NCI-H2081 (cell line): Measurements from ENCODE around the gene MARCHF3.
A peak's percentile ranks its signal among the peaks of the same experiment; 100 is the strongest.
"Not testable (repeated sequence)": the region's sequence is repeated elsewhere in the genome, so short reads cannot be mapped to it uniquely, and the experiment has no call there.

Experiments used
- DNase-seq, 2 experiments: peaks; one replicate each; lab custom pipeline; 2025; lab: John Stamatoyannopoulos, UW

The MARCHF3 gene

DNA sequence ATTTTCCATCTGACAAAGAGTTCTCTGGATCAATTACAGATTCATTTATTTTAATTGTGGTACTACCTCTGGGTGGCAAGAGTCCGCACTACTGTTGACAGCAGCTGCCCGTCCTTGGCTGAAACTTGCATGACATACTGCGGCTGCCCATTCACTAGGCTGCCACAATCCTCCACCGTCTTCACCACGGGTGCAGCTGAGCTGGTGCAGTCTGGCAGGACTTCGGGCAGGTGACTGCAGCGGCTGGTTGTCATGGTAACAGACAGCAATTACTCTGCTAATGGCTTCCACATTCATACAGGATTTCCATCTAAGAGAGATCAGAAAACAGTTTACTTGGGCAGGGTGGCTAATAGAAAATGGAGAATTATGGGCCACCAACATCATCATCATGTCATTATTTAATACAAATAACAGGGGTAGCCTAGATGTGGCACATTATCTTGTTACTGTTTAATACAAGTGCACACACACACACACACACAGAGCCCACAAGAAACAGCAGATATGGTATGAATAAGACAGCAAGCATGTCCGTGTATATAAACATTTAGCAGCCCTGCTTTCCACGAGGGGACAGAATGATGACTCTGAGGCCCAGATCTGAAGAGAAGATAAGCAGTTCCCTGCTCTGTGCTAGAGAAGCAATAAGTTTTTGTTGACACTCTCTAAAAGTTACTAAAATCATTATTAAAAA lies 112.3 kb downstream of the MARCHF3 start:
- peak; percentile 77 to 91 for DNase-seq

DNA sequence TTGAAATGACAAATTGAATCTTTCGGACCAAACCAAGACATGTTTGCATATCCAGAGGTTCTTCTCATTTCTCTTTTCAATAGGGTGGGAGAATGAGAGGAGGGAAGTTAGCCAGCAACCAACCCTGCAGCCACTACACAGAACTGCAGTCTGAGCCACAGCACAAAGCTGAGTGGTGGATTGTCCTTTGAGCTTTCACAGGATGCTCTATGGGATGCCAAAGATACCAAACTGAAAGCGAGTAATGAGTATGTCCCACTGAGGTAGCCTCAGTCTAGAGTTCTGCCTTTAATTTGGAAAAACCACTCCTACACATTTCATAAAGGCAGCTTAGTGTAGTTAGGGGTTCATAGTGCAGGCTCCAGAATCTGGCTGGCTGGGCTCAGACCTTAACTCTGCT lies 114.9 kb downstream of the MARCHF3 start:
- DNase-seq = no peak

DNA sequence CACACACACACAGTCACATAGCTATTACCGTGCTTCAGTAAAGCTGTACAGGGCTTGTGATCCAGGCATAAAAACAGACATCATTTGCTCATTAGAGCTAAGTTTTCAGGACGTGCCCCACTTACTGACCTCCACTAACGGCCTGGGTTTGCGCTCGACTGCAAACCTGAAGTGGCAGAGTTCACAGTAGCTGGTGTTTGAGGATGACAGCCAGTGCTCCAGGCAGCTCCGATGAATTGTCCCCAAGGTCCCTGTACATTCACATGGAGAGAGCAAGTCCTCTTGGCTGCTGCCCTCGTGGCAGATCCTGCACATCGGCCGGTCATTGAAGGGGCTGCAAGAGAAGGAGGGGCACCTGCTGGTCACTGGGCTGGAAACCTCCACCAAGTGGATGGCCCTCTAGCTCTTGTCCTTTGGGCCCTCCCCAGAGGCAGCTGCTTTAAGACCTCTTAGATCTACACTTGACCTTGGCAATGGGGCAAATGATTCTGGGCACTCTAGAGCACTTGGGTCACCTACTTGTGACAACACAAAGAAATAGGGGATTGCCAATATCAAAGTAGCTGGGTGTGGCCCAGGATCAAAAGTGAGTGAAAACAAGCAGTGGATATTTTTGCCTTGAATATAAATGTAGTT lies 115.4 kb downstream of the MARCHF3 start:
- DNase-seq = no peak

DNA sequence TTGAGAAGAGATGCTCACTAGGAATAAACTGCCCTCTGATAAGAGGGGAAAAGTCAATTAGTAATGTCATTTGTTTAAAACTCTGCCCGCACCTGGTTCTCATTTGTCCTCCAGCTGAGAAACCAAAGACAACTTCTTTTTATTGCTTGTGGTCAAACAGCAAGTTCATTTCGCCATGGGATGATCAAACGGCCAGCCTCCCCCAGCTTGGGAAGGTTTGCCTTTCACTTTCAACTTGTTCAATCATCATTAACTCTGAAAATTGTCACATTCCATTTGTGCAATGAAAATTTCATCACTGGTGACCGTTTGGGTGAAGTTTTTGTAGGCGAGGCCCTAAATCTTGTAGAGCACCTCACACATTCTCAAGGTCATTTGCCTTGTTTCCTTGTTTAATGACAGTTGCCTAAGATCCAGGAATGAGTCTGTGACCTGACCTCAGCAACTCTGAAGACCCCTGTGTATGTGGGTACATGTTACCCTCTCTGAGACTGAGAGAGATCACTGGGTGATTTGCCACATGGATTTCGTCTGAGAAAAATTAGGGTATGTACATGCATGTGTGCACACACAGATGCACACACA lies 117.7 kb downstream of the MARCHF3 start:
- no peak for DNase-seq

DNA sequence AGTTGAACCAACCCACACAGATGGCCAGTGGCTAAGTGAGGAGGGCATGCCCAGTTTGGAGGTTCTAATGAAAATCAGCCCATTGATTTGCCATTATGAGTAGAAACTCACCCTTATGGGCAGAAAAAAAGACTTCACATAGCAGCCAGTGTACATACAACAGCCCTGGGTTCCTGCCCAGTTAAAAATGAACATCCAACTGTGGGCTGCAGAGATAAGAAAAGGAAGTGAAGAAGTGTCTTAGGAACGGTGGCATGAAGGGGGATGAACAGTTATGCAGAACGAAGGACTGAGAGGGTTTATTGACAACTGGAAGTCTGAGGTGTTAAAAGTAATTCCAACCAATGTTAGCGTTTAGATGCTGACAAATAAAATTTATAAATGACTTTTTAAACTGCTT lies 118.4 kb downstream of the MARCHF3 start:
- no peak for DNase-seq

DNA sequence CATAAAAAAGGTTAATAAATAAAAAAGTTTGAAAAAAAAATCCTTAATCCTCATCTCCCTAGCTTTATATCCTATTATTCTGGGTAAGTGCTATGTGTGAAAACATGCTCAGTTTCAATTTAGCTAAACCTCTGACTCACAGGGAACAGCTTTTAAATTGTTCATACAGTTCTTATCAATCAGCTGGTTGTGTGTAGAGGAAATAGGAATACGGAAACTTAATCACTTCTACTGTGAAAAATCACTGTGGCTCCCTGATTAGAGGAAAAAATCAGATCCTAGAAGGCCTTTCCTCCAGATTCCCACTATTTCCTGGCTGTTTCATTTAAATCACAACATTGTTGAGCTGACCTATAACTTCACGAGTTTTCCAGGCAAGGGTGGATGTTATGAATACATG lies 120.5 kb downstream of the MARCHF3 start:
- no peak for DNase-seq

DNA sequence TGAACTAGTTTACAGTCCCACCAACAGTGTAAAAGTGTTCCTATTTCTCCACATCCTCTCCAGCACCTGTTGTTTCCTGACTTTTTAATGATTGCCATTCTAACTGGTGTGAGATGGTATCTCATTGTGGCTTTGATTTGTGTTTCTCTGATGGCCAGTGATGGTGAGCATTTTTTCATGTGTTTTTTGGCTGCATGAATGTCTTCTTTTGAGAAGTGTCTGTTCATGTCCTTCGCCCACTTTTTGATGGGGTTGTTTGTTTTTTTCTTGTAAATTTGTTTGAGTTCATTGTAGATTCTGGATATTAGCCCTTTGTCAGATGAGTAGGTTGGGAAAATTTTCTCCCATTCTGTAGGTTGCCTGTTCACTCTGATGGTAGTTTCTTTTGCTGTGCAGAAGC lies 126.0 kb downstream of the MARCHF3 start:
- not testable (repeated sequence) for DNase-seq

DNA sequence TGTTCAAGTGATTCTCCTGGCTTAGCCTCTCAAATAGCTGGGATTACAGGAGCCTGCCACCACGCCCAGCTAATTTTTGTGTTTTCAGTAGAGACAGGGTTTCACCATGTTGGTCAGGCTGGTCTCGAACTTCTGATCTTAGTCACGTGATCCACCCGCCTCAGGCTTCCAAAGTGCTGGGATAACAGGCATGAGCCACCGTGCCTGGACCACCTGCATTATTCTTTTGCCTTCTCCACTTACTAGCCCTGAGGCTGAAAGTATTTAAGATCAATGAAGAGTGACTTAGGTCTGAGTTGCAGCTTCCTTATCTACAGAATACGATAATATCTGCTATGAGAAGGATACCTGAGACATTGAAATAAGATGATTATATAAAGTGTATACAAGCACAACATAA lies 129.6 kb downstream of the MARCHF3 start:
- DNase-seq = no peak

DNA sequence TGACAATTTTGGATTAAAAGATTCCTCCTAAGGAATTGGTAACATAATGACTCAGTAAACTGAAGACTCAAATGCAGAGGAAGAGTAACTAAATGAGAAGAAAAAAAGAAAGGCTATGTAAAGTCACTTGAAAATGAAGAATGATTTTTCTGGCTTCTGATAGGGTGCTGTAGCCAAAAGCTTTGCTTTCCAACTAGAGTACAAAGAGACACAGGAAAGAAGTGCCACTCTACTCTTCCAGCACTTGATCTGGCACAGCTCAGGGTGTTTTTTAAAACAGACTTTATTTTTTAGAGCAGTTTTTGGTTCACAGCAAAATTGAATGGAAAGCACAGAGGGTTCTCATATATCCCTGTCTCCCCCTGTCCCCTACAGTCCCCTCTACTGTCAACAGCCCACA lies 130.9 kb downstream of the MARCHF3 start:
- no peak for DNase-seq

DNA sequence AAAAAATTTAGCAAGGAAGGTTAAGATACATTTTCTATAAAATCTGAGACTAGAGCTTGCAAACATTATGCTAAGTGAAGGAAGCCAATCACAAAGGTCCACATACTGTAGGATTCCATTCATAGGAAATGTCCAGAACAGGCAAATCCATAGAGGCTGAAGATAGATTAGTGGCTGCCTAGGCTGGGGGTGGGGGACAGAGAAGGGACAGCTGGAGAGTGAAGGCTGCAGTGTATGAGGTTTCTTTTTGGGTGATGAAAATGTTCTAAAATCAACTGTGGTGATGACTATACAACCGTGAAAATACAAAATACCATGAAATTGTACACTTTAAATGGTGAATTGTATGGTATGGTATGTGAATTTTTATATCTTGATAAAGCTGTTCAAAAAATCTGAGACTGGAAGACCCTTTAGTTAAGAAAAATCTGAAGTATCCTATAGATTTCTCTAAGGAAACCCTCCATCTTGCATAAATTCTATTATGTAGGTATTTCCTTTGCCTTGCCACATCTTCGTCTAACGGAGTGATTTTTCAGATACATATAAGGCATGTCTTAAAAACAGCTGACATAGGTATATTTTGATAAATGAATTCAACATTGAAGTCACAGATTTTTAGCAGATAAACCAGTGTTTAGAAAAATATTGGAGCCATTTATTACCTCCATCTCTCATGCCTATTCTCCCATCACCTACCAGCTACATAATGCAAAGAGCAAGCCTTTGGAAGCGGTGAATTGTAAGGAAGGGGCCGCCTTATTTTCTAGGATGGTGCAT lies 132.3 kb downstream of the MARCHF3 start:
- no peak for DNase-seq

DNA sequence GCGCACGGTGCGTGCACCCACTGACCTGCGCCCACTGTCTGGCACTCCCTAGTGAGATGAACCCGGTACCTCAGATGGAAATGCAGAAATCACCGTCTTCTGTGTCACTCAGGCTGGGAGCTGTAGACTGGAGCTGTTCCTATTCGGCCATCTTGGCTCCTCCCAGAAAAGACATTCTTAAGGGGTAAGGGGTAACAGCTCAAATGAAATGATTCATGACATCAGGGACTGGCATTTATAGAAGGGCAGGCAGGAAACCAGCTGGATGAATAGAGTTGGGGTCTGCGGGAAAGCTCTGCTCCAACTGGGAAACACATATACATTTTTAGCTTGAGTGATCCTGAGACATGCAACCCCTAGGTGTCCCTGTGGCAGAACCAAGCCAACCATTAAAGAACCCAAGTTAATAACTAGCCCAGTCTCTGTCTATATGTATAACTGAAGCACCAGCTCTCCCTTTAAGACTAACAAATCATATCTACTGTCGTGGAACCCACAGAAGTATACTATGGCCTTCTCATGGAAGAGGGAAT lies 134.1 kb downstream of the MARCHF3 start:
- no peak for DNase-seq

DNA sequence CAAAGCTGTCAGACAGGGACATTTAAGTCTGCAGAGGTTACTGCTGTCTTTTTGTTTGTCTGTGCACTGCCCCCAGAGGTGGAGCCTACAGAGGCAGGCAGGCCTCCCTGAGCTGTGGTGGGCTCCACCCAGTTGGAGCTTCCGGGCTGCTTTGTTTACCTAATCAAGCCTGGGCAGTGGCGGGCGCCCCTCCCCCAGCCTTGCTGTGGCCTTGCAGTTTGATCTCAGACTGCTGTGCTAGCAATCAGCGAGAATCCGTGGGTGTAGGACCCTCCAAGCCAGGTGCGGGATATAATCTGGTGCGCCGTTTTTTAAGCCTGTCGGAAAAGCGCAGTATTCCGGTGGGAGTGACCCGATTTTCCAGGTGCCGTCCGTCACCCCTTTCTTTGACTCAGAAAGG lies 134.6 kb downstream of the MARCHF3 start:
- DNase-seq = not testable (repeated sequence)

DNA sequence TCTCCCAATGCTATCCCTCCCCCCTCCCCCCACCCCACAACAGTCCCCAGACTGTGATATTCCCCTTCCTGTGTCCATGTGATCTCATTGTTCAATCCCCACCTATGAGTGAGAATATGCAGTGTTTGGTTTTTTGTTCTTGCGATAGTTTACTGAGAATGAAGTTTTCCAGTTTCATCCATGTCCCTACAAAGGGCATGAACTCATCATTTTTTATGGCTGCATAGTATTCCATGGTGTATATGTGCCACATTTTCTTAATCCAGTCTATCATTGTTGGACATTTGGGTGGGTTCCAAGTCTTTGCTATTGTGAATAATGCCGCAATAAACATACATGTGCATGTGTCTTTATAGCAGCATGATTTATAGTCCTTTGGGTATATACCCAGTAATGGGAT lies 139.9 kb downstream of the MARCHF3 start:
- DNase-seq = not testable (repeated sequence)

DNA sequence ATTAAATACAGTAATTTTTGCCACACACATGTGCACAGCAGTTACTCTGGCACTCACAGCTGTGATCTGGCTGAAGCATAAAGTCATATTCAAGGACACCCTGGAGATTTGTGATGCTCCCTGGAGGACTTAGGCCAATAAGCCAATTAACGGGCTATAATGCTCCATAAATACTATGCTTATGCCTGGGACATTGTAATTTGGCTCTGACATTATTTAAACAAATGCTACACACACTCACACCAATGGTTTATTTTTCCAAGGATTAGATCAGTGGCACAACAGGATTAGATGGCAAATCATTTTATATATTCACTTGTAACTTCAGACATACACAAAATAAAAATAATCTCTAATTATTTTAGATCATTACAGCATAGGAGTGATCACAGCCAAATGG lies 142.2 kb downstream of the MARCHF3 start:
- DNase-seq = peak; percentile 23 to 74

DNA sequence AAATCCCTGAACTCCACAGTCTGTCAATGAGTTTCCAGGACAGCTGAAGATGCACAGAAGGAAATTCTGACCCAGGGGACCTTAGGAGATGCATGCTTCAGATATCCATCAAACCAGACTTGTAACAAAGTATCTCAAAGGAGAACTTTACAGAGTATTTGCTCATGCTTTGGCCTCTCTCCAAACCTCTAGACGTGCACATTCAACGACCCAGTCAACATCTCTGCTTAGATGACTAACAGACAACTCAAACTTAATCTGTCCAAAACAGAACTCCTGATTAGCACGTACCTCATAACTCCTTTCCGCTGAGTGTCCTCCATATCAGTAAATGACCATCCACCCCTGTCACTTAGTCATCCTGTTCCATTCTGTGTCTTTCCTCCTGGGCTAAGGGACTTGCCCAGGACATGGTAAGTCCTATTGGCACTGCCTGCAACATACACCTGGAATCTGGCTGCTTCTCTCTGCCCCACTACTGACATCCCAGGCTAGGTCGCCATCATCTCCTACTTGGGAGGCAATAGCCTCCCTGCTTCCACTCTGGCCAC lies 146.0 kb downstream of the MARCHF3 start:
- DNase-seq = no peak

DNA sequence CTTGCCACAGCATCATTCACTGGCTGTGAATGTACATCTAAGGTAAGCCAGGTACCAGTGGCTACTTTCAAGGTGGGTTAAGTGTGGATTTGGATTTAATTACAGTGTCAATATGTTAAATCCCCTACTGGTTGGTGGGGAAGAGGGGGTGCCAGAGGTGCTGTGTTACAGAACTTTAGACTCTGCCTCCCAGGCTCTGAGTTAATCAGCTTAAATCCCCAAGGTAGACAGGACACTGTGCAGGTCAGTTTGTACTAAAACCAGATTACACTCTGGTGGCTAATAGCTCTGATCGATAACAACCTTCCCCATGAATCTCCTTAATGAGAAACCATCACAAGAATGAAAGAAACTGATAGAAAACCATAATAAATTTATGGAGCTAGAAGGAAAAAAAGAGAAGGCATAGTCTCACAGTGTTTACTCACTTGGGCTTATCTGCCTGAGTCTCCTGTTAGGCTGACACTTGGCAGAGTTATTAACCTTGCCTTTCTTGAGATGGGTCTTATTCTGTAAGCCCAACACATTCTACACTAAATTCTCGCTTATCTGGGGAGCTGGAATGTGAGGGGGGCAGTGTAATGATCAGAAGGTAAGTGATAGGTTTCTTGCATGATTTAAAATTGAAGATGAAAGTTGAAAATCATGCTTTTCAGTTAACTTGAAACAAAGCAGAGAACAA lies 146.7 kb downstream of the MARCHF3 start:
- DNase-seq = no peak

DNA sequence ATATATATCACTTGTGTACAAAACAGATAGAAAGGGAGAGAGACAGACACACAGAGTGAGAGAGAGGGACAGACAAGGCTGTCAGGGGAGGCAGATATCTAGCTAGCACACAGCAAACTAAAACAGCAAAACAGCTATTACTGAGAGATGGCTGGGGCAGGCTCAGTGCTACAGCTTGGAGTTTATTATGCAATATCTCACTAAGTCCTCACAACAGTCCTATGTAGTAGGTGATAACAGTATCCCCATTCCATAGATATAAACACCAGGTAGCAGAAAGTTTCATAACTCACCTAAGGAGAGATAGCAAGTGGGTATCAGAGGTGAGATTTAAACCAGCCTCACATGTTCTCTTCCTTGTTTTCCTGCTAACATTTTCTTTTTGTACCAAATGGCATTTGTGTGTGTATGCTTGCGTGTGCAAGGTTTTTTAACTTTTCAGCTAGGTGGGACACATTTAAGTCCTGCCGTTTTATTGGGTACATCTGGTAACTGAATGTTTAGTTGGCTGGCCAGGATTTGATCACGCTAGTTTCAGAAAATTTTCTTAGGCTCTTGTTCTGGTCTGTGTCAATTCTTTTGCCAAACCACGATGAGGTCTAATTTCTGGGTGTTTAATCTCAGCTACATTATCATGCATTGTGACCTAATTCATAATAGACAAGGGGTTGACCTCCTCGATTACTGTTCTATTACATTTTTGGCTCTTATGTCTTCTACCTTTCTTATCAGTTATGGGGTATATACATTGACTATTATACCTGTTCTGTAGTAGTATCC lies 148.3 kb downstream of the MARCHF3 start:
- no peak for DNase-seq

DNA sequence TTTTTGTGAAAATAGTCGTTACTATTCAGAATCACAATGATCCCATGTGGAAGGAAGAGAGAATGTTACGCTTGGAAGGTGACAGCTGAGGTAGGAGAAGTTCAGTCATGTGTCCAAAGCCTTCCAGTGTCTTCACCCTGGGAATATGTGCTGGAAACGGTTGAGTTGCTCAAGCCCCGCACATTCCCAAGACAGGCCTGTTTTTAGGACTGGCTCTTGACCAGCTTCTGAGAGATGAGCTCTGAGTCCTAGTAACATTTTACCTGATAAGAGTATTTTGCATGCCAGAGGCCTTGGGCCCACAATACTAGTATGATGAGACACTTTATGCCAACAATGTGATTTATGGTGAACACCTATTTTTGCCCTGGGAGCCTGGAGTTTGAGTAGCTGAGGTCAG lies 151.7 kb downstream of the MARCHF3 start:
- no peak for DNase-seq

DNA sequence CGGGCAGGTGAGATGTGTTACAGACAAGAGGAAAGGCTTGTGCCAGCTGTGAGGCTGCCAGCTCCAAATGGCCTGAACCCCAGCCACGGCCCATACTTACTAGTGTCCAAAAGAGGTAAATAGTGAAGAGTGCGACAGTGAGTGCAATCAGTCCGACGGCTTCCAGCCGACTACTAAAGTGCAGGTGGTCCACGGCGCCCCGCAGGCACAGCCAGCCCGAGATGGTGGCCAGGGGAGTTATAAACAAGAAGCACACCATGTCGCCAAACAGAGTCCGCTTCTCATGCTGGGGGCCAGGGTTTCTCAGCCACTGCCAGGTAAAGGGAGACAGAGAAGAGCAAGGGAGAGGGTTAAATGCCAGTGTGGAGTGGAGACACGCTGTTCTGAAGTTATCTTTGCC lies 152.3 kb downstream of the MARCHF3 start:
- peak in 1 of 2 experiments; percentile 13 for DNase-seq

DNA sequence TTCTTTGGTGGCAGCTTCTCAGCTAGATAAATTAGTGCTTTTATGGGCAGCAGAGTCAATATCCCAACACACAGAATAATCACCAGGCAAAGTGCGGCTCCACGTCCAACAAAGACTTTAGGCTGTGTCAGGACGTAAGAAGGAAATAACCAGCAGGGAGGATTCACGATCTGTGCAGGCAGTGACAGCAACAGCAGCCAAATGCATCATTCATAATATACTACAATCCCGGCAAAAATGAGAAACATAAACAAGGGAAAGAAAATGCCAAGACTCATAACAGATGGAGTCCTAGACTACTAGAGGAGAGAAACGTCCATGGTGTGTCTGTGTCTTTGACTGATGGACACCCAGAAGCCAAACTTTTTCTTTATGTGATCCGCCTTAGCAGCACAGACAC lies 152.8 kb downstream of the MARCHF3 start:
- no peak for DNase-seq

DNA sequence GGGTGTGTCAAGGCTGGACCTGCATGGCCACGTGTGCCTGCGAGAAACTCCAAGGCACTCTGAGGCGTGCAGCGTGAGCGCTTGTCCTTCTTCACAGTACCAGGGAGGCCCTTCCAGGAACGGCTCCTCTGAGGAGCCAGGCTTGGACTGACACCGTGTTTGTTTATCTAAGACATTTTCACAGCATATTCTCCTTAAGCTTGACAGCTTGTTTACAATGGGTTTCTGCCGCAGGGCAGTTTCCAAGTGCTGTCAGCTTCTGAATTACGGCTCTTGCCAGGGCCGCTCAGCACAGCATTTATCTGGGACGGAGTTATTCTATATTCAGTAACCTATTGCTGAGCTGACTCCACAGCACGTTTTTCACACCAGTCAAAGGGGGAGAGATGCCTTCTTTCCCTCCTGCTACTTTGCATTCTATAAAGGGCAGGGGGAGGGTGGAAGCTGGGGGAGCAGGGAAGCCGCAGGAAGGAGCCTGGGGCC lies 155.0 kb downstream of the MARCHF3 start:
- no peak for DNase-seq
